Motor neuron (in vitro differentiated cells): ENCODE data around the gene PGAP3. TPM values are rescaled to one million over a fixed set of nuclear protein-coding genes. Genes with fewer than 3 reads are reported as not detected.
A peak's percentile ranks its signal among the peaks of the same experiment; 100 is the strongest.
"Not testable (repeated sequence)": the region's sequence is repeated elsewhere in the genome, so short reads cannot be mapped to it uniquely, and the experiment has no call there.

Experiments
- ATAC-seq, 8 experiments: fragments of 200-7000 bp; cut with Tn5 transposase; replicated peaks in 6 of 8; 2 replicates each; pipeline ENCODE4 v1.8.0; 2021; ENCODE audit warnings: mild to moderate bottlenecking in 8 of 8, moderate library complexity in 8 of 8
- H3K27ac ChIP-seq, 2 donors: fragments of 250-450 bp; sonication (Bioruptor Pico); 2 replicates each; pipeline ENCODE4 v1.9.0; 2021; ENCODE audit warnings: antibody characterized with exemption in 2 of 2, mild to moderate bottlenecking in 2 of 2, moderate library complexity in 1 of 2
- H3K4me1 ChIP-seq, 2 donors: fragments of 250-450 bp; sonication (Bioruptor Pico); replicated peaks in 1 of 2; 2 replicates each; pipeline ENCODE4 v1.6.1; 2021; ENCODE audit warnings: antibody characterized with exemption in 2 of 2, mild to moderate bottlenecking in 2 of 2, moderate library complexity in 1 of 2
- H3K4me3 ChIP-seq, 5 donors: fragments of 250-450 bp; sonication (Bioruptor Pico); 2 replicates each; pipeline ENCODE4 v1.9.0; 2021; ENCODE audit warnings: antibody characterized with exemption in 5 of 5, mild to moderate bottlenecking in 5 of 5, moderate library complexity in 4 of 5
- WGBS, 10 experiments: fragments of 450-650 bp; shearing (Covaris generic); methylation state at CpG; one replicate each; pipeline ENCODE4 v1.0.0; 2022; 5-methylcytosine and 5-hydroxymethylcytosine counted together
- in situ Hi-C, 9 experiments: fragments of 400-800 bp; cut with MboI; loops; one replicate each; pipeline ENCODE4 v1.15.0; 2021; ENCODE audit warnings: low sequenced_read_pairs in 9 of 9, low pct_unique_long_range_greater_than_20kb in 2 of 9; ENCODE audit not compliant: unreplicated experiment in 9 of 9
- total RNA-seq, 8 experiments: library from RNA; unstranded; fragments of 300-600 nt; gene quantifications; 2 replicates each; pipeline versions ENCODE4 v1.2.3 to v1.2.4, GENCODE V29; 2022

The PGAP3 gene
- total RNA-seq, 8 experiments from 2014 or later: 4.6 to 16.6 (median 8.1) TPM

GRCh38 chr17:39699157-39699817, 11.4 kb upstream of the PGAP3 start:
- H3K27ac ChIP-seq, ATAC-seq, in situ Hi-C loops: not testable (repeated sequence)
- Histone ChIP-seq H3K4me1 (peaks cover 9 to 36% of the 10 kb centered on the region in 2 donors), H3K4me3 (peak overlapping the region; percentile 28 to 50 (median 47))
- WGBS, 10 experiments: 15 to 70% (median 28%) methylated on average over 3 to 11 of the region's 11 CpGs; no CpG with 5 or more reads in 1 of the 10 experiments

GRCh38 chr17:39697961-39698360, 10.1 kb upstream of the PGAP3 start:
- in situ Hi-C loops: no loop called here
- ATAC-seq: no peak
- H3K27ac ChIP-seq: no peak overlapping the region
- H3K4me1 ChIP-seq: peaks cover 9 to 33% of the 10 kb centered on the region in 2 donors
- 82 to 100% (median 100%) methylated on average over 1 to 4 of the region's 5 CpGs; no CpG with 5 or more reads in 3 of the 10 experiments for WGBS, 10 experiments
- H3K4me3 ChIP-seq: no peak overlapping the region

GRCh38 chr17:39696731-39697130, 8.9 kb upstream of the PGAP3 start:
- in situ Hi-C loops: no loop called here
- H3K4me1 ChIP-seq: peaks cover 9 to 28% of the 10 kb centered on the region in 2 donors
- 80 to 100% methylated on average over 1 of the region's 6 CpGs; no CpG with 5 or more reads in 8 of the 10 experiments for WGBS, 10 experiments
- no peak overlapping the region for H3K27ac ChIP-seq
- H3K4me3 ChIP-seq: no peak overlapping the region
- no peak for ATAC-seq

GRCh38 chr17:39695089-39695474, 7.2 kb upstream of the PGAP3 start:
- no peak overlapping the region for H3K27ac ChIP-seq
- H3K4me3 ChIP-seq: no peak overlapping the region
- WGBS, 10 experiments: 70 to 100% (median 100%) methylated on average over 1 to 2 of the region's 2 CpGs; no CpG with 5 or more reads in 7 of the 10 experiments
- ATAC-seq: peak in 1 of 8 experiments; percentile 2
- in situ Hi-C loops: no loop called here
- peaks cover 9 to 23% of the 10 kb centered on the region in 2 donors for H3K4me1 ChIP-seq

GRCh38 chr17:39694593-39694992, 6.7 kb upstream of the PGAP3 start:
- Histone ChIP-seq H3K4me3 (no peak overlapping the region), H3K27ac (no peak overlapping the region), H3K4me1 (peaks cover 9 to 23% of the 10 kb centered on the region in 2 donors)
- WGBS, 10 experiments: 54 to 100% (median 88%) methylated on average over 1 to 5 of the region's 5 CpGs; no CpG with 5 or more reads in 1 of the 10 experiments
- in situ Hi-C loops: no loop called here
- ATAC-seq: no peak

GRCh38 chr17:39688945-39689344, 1.1 kb upstream of the PGAP3 start:
- ATAC-seq: no peak
- in situ Hi-C loops: no loop called here
- 0 to 83% (median 18%) methylated on average over 1 to 2 of the region's 3 CpGs; no CpG with 5 or more reads in 3 of the 10 experiments for WGBS, 10 experiments

GRCh38 chr17:39688475-39688835, 598 bp upstream of the PGAP3 start:
- 0 to 67% (median 36%) methylated on average over 1 to 6 of the region's 6 CpGs; no CpG with 5 or more reads in 2 of the 10 experiments for WGBS, 10 experiments
- Histone ChIP-seq H3K27ac (peak overlapping the region in 1 of 2 donors; percentile 100), H3K4me3 (peak overlapping the region; percentile 44 to 99 (median 55)), H3K4me1 (peaks cover 6 to 11% of the 10 kb centered on the region in 2 donors)
- no peak for ATAC-seq
- in situ Hi-C loops: no loop called here

More at GRCh38 chr17:39688945-39689344, 1.1 kb upstream of the PGAP3 start:
- Histone ChIP-seq H3K27ac (no peak overlapping the region), H3K4me3 (peak overlapping the region in 3 of 5 donors; percentile 44 to 59 (median 55)), H3K4me1 (peaks cover 6 to 11% of the 10 kb centered on the region in 2 donors)

- peaks cover 6 to 11% of the 10 kb centered on the region in 2 donors for H3K4me1 ChIP-seq
- ATAC-seq: no peak
- peak overlapping the region; percentile 44 to 99 (median 55) for H3K4me3 ChIP-seq
- in situ Hi-C loops: no loop called here
- peak overlapping the region; percentile 96 to 100 for H3K27ac ChIP-seq
- WGBS, 10 experiments: 0 to 93% (median 35%) methylated on average over 1 to 4 of the region's 6 CpGs; no CpG with 5 or more reads in 4 of the 10 experiments
These were observed 734 bp downstream of the PGAP3 start for GRCh38 chr17:39687101-39687545.

GRCh38 chr17:39684369-39685192, 3.3 kb downstream of the PGAP3 start:
- in situ Hi-C loops: no loop called here
- WGBS, 10 experiments: 80 to 100% (median 92%) methylated on average over 1 to 10 of the region's 12 CpGs; no CpG with 5 or more reads in 1 of the 10 experiments
- Histone ChIP-seq H3K27ac (no peak overlapping the region), H3K4me3 (no peak overlapping the region), H3K4me1 (peaks cover 6 to 11% of the 10 kb centered on the region in 2 donors)
- no peak for ATAC-seq

- ATAC-seq: no peak
- WGBS, 10 experiments: 73 to 100% (median 90%) methylated on average over 1 to 6 of the region's 9 CpGs; no CpG with 5 or more reads in 3 of the 10 experiments
- Histone ChIP-seq H3K4me3 (no peak overlapping the region), H3K4me1 (peaks cover 0 to 5% of the 10 kb centered on the region in 2 donors), H3K27ac (no peak overlapping the region)
- in situ Hi-C loops: no loop called here
These were observed 4.4 kb downstream of the PGAP3 start for GRCh38 chr17:39683295-39683939.

- Histone ChIP-seq H3K4me3 (no peak overlapping the region), H3K27ac (no peak overlapping the region), H3K4me1 (peaks cover 0 to 8% of the 10 kb centered on the region in 2 donors)
- ATAC-seq: no peak
- in situ Hi-C loops: no loop called here
- 79 to 100% (median 89%) methylated on average over 2 to 7 of the region's 12 CpGs; no CpG with 5 or more reads in 3 of the 10 experiments for WGBS, 10 experiments
These were observed 8.2 kb downstream of the PGAP3 start for GRCh38 chr17:39679521-39680192.

- no peak overlapping the region for H3K27ac ChIP-seq
- peaks cover 0 to 8% of the 10 kb centered on the region in 2 donors for H3K4me1 ChIP-seq
- in situ Hi-C loops: no loop called here
- no peak for ATAC-seq
- WGBS, 10 experiments: 77 to 100% (median 92%) methylated on average over 1 to 7 of the region's 13 CpGs; no CpG with 5 or more reads in 5 of the 10 experiments
- no peak overlapping the region for H3K4me3 ChIP-seq
These were observed 9.3 kb downstream of the PGAP3 start for GRCh38 chr17:39678340-39679116.
